ENCODE data around the gene ZBTB16.

The ZBTB16 gene

GRCh38 chr11:114250993-114251814 is 191.7 kb downstream of the ZBTB16 start:
- no peak for DNase-seq

- DNase-seq, result no peak
Observed at GRCh38 chr11:114251815-114252337, 192.4 kb downstream of the ZBTB16 start.

- DNase-seq, result no peak
Observed at GRCh38 chr11:114252767-114253166, 193.3 kb downstream of the ZBTB16 start.

- no peak for DNase-seq
Observed at GRCh38 chr11:114253771-114254170, 194.3 kb downstream of the ZBTB16 start.

- no peak for DNase-seq
Observed at GRCh38 chr11:114254571-114255146, 195.1 kb downstream of the ZBTB16 start.

- DNase-seq, result no peak
Observed at GRCh38 chr11:114255289-114255688, 195.8 kb downstream of the ZBTB16 start.

GRCh38 chr11:114256176-114256966 is 196.9 kb downstream of the ZBTB16 start:
- no peak for DNase-seq

- no peak for DNase-seq
Observed at GRCh38 chr11:114256967-114257286, 197.4 kb downstream of the ZBTB16 start.

GRCh38 chr11:114257621-114258558 is 198.4 kb downstream of the ZBTB16 start:
- DNase-seq, result peak; percentile 24 to 50

GRCh38 chr11:114258696-114259095 is 199.2 kb downstream of the ZBTB16 start:
- no peak for DNase-seq

GRCh38 chr11:114259124-114259526 is 199.6 kb downstream of the ZBTB16 start:
- no peak for DNase-seq

- DNase-seq, result no peak
Observed at GRCh38 chr11:114259551-114259983, 200.1 kb downstream of the ZBTB16 start.

GRCh38 chr11:114260077-114260476 is 200.6 kb downstream of the ZBTB16 start:
- DNase-seq, result no peak

- DNase-seq, result peak in 1 of 2 donors; percentile 17
Observed at GRCh38 chr11:114260483-114260882, 201.0 kb downstream of the ZBTB16 start.

- no peak for DNase-seq
Observed at GRCh38 chr11:114261791-114262190, 202.3 kb downstream of the ZBTB16 start.

GRCh38 chr11:114262681-114263512 is 203.4 kb downstream of the ZBTB16 start:
- DNase-seq, result peak; percentile 8 to 41

GRCh38 chr11:114263513-114264170 is 204.1 kb downstream of the ZBTB16 start:
- no peak for DNase-seq

- no peak for DNase-seq
Observed at GRCh38 chr11:114264381-114264780, 204.9 kb downstream of the ZBTB16 start.

GRCh38 chr11:114265122-114265878 is 205.8 kb downstream of the ZBTB16 start:
- DNase-seq, result no peak

- DNase-seq, result no peak
Observed at GRCh38 chr11:114269498-114269897, 210.0 kb downstream of the ZBTB16 start.

All from hippocampal formation (tissue), 2 donors.